ENCODE data around the gene CFAP20. TPM values are rescaled to one million over a fixed set of nuclear protein-coding genes. Genes with fewer than 3 reads are reported as not detected.

CFAP20 gene
- 34.8 TPM for total RNA-seq
- long read RNA-seq, transcript CFAP20-201 (6 exons, 1,354 nt): major isoform, 22 of 25 reads
- long read RNA-seq, partial matches to known transcripts: 1 of 25 reads
- long read RNA-seq, other reads (novel, unspliced or antisense): 2 of 25 reads

GRCh38 chr16:58129097-58129936 lies at the start of gene CFAP20:
TSS of gene CFAP20 (minus strand) at chr16:58129381. CDS start at chr16:58129115, 266 bp downstream.
- ATAC-seq (peak; percentile 97), DNase-seq (ENCODE audit: missing footprints) (peak; percentile 99)
- intact Hi-C loops (cut with DNase I): loop anchor here (5.0 kb wide), 2 partner anchors 68 to 232 kb away; partner anchors contain the start of gene CSNK2A2

GRCh38 chr16:58177353-58177710 lies 48.2 kb upstream of the CFAP20 start:
- intact Hi-C loops (cut with DNase I): no loop called here

GRCh38 chr16:58176608-58177352 lies 47.6 kb upstream of the CFAP20 start:
- ATAC-seq: peak; percentile 64
- intact Hi-C loops (cut with DNase I): no loop called here
- no peak for DNase-seq (ENCODE audit: missing footprints)

More at GRCh38 chr16:58177353-58177710, 48.2 kb upstream of the CFAP20 start:
- no peak for ATAC-seq
- no peak for DNase-seq (ENCODE audit: missing footprints)

- DNase-seq (ENCODE audit: missing footprints) (no peak), ATAC-seq (no peak)
- intact Hi-C loops (cut with DNase I): no loop called here
Observed at GRCh38 chr16:58170223-58170622, 41.0 kb upstream of the CFAP20 start.

GRCh38 chr16:58160855-58161254 lies 31.7 kb upstream of the CFAP20 start:
- no peak for ATAC-seq
- DNase-seq (ENCODE audit: missing footprints): no peak
- intact Hi-C loops (cut with DNase I): no loop called here

GRCh38 chr16:58158725-58159124 lies 29.5 kb upstream of the CFAP20 start:
- DNase-seq (ENCODE audit: missing footprints) (no peak), ATAC-seq (no peak)
- intact Hi-C loops (cut with DNase I): no loop called here

- intact Hi-C loops (cut with DNase I): no loop called here
- DNase-seq (ENCODE audit: missing footprints) (no peak), ATAC-seq (no peak)
Observed at GRCh38 chr16:58157951-58158540, 28.9 kb upstream of the CFAP20 start.

GRCh38 chr16:58157239-58157638 lies 28.1 kb upstream of the CFAP20 start:
- no peak for ATAC-seq
- intact Hi-C loops (cut with DNase I): no loop called here
- DNase-seq (ENCODE audit: missing footprints): no peak

- intact Hi-C loops (cut with DNase I): no loop called here
- DNase-seq (ENCODE audit: missing footprints) (no peak), ATAC-seq (no peak)
Observed at GRCh38 chr16:58155839-58156238, 26.7 kb upstream of the CFAP20 start.

- intact Hi-C loops (cut with DNase I): no loop called here
- ATAC-seq (no peak), DNase-seq (ENCODE audit: missing footprints) (no peak)
Observed at GRCh38 chr16:58154345-58154744, 25.2 kb upstream of the CFAP20 start.

- ATAC-seq: no peak
Observed at GRCh38 chr16:58152246-58152868, 23.2 kb upstream of the CFAP20 start.

GRCh38 chr16:58148526-58148925 lies 19.3 kb upstream of the CFAP20 start:
- no peak for DNase-seq (ENCODE audit: missing footprints)
- intact Hi-C loops (cut with DNase I): no loop called here
- no peak for ATAC-seq

More at GRCh38 chr16:58152246-58152868, 23.2 kb upstream of the CFAP20 start:
- DNase-seq (ENCODE audit: missing footprints): no peak
- intact Hi-C loops (cut with DNase I): no loop called here

- DNase-seq (ENCODE audit: missing footprints) (no peak), ATAC-seq (no peak)
- intact Hi-C loops (cut with DNase I): no loop called here
Observed at GRCh38 chr16:58148099-58148498, 18.9 kb upstream of the CFAP20 start.

GRCh38 chr16:58138852-58139251 lies 9.7 kb upstream of the CFAP20 start:
- no peak for DNase-seq (ENCODE audit: missing footprints)
- ATAC-seq: no peak
- intact Hi-C loops (cut with DNase I): no loop called here

- ATAC-seq: no peak
- intact Hi-C loops (cut with DNase I): no loop called here
- DNase-seq (ENCODE audit: missing footprints): no peak
Observed at GRCh38 chr16:58137581-58137980, 8.4 kb upstream of the CFAP20 start.

GRCh38 chr16:58128711-58129096 lies 477 bp downstream of the CFAP20 start:
- ATAC-seq (no peak), DNase-seq (ENCODE audit: missing footprints) (no peak)
- intact Hi-C loops (cut with DNase I): loop anchor here (5.0 kb wide), 2 partner anchors 69 to 231 kb away; partner anchors contain the start of gene CSNK2A2

- no peak for ATAC-seq
- no peak for DNase-seq (ENCODE audit: missing footprints)
- intact Hi-C loops (cut with DNase I): loop anchor here (5.0 kb wide), 2 partner anchors 69 to 231 kb away; partner anchors contain the start of gene CSNK2A2
Observed at GRCh38 chr16:58128181-58128631, 975 bp downstream of the CFAP20 start.

- ATAC-seq (no peak), DNase-seq (ENCODE audit: missing footprints) (no peak)
- intact Hi-C loops (cut with DNase I): loop anchor here (5.0 kb wide), 2 partner anchors 70 to 230 kb away; partner anchors contain the start of gene CSNK2A2
Observed at GRCh38 chr16:58127634-58128033, 1.5 kb downstream of the CFAP20 start.

Data from Right ventricle myocardium inferior (tissue), 1 donor.